ENCODE measurements around the gene ROR2. TPM values are rescaled to one million over a fixed set of nuclear protein-coding genes. Genes with fewer than 3 reads are reported as not detected.

Gene ROR2
- total RNA-seq, 2 donors from 2014 or later, result 0.21 to 0.68 TPM

GRCh38 chr9:91765296-91765695 lies 184.7 kb downstream of the ROR2 start:
- no peaks in the 10 kb centered on the region for H3K27me3 ChIP-seq (replicated peaks; ENCODE audit: insufficient read depth)
- no peaks in the 10 kb centered on the region for H3K36me3 ChIP-seq
- no peaks in the 10 kb centered on the region for H3K9me3 ChIP-seq
- TF ChIP-seq CTCF (IDR thresholded peaks at IDR 0.05), result no peak
- no peak overlapping the region for H3K27ac ChIP-seq
- H3K4me3 ChIP-seq, result no peak overlapping the region
- ATAC-seq (ENCODE audit: insufficient number of reproducible peaks, low FRiP score, low read depth), result no peak
- no peak for DNase-seq (ENCODE audit: low spot score)
- no peaks in the 10 kb centered on the region for H3K4me1 ChIP-seq (ENCODE audit: control insufficient read depth in 1 of 2, low read depth in 2 of 2)

- Histone ChIP-seq H3K27me3 (replicated peaks; ENCODE audit: insufficient read depth) (no peaks in the 10 kb centered on the region), H3K9me3 (no peaks in the 10 kb centered on the region), H3K27ac (no peak overlapping the region), H3K36me3 (no peaks in the 10 kb centered on the region), H3K4me3 (no peak overlapping the region), H3K4me1 (ENCODE audit: control insufficient read depth in 1 of 2, low read depth in 2 of 2) (no peaks in the 10 kb centered on the region)
- TF ChIP-seq CTCF (IDR thresholded peaks at IDR 0.05), result no peak
- ATAC-seq (ENCODE audit: insufficient number of reproducible peaks, low FRiP score, low read depth) (no peak), DNase-seq (ENCODE audit: low spot score) (no peak)
Observed at GRCh38 chr9:91764661-91765060, 185.4 kb downstream of the ROR2 start.

- DNase-seq (ENCODE audit: low spot score), result no peak
- H3K27ac ChIP-seq, result no peak overlapping the region
- no peak for TF ChIP-seq CTCF (IDR thresholded peaks at IDR 0.05)
- H3K4me3 ChIP-seq, result no peak overlapping the region
- no peaks in the 10 kb centered on the region for H3K27me3 ChIP-seq (replicated peaks; ENCODE audit: insufficient read depth)
- no peaks in the 10 kb centered on the region for H3K9me3 ChIP-seq
- H3K36me3 ChIP-seq, result no peaks in the 10 kb centered on the region
- no peak for ATAC-seq (ENCODE audit: insufficient number of reproducible peaks, low FRiP score, low read depth)
- no peaks in the 10 kb centered on the region for H3K4me1 ChIP-seq (ENCODE audit: control insufficient read depth in 1 of 2, low read depth in 2 of 2)
Observed at GRCh38 chr9:91761362-91761761, 188.7 kb downstream of the ROR2 start.

GRCh38 chr9:91760906-91761305 lies 189.1 kb downstream of the ROR2 start:
- Histone ChIP-seq H3K27me3 (replicated peaks; ENCODE audit: insufficient read depth) (no peaks in the 10 kb centered on the region), H3K9me3 (no peaks in the 10 kb centered on the region), H3K36me3 (no peaks in the 10 kb centered on the region), H3K27ac (no peak overlapping the region), H3K4me1 (ENCODE audit: control insufficient read depth in 1 of 2, low read depth in 2 of 2) (no peaks in the 10 kb centered on the region), H3K4me3 (no peak overlapping the region)
- DNase-seq (ENCODE audit: low spot score), result no peak
- no peak for TF ChIP-seq CTCF (IDR thresholded peaks at IDR 0.05)
- ATAC-seq (ENCODE audit: insufficient number of reproducible peaks, low FRiP score, low read depth), result no peak

- DNase-seq (ENCODE audit: low spot score) (no peak), ATAC-seq (ENCODE audit: insufficient number of reproducible peaks, low FRiP score, low read depth) (no peak)
- no peak for TF ChIP-seq CTCF (IDR thresholded peaks at IDR 0.05)
- H3K4me3 ChIP-seq, result no peak overlapping the region
- H3K36me3 ChIP-seq, result no peaks in the 10 kb centered on the region
- no peak overlapping the region for H3K27ac ChIP-seq
- H3K9me3 ChIP-seq, result no peaks in the 10 kb centered on the region
- H3K4me1 ChIP-seq (ENCODE audit: control insufficient read depth in 1 of 2, low read depth in 2 of 2), result no peaks in the 10 kb centered on the region
- no peaks in the 10 kb centered on the region for H3K27me3 ChIP-seq (replicated peaks; ENCODE audit: insufficient read depth)
Observed at GRCh38 chr9:91758491-91758981, 191.5 kb downstream of the ROR2 start.

Measured in thoracic aorta (tissue), 2 donors.